LNCAP (cell line): ENCODE results near the gene OR6T1.

Experiments
- TF ChIP-seq, protein P1 (sequence below): fragments of 450-650 bp; IDR thresholded peaks from 2 replicates; pipeline ENCODE4 v1.5.1; 2017; ENCODE audit warnings: mild to moderate bottlenecking

OR6T1 gene

DNA sequence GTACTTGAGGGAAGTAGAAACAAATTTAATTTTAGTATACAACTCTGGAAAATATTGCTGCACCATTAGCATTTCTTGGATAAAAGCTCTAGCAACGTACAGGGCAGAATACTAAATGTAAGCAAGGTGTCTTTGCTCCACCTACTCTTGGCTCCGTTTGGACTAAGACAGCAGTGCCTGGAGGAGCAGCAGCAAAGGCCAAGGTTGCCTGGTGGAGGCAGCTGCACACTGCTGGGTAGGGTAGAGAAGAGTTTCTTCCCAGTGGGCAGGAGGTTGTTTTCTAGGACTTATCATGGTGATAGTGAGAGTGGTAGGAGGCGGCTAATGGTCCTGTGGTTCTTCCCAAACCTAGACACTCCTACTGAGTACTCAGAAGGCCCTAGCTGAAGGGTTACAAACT, 43.8 kb downstream of the OR6T1 start:
- TF ChIP-seq, protein P1, sequence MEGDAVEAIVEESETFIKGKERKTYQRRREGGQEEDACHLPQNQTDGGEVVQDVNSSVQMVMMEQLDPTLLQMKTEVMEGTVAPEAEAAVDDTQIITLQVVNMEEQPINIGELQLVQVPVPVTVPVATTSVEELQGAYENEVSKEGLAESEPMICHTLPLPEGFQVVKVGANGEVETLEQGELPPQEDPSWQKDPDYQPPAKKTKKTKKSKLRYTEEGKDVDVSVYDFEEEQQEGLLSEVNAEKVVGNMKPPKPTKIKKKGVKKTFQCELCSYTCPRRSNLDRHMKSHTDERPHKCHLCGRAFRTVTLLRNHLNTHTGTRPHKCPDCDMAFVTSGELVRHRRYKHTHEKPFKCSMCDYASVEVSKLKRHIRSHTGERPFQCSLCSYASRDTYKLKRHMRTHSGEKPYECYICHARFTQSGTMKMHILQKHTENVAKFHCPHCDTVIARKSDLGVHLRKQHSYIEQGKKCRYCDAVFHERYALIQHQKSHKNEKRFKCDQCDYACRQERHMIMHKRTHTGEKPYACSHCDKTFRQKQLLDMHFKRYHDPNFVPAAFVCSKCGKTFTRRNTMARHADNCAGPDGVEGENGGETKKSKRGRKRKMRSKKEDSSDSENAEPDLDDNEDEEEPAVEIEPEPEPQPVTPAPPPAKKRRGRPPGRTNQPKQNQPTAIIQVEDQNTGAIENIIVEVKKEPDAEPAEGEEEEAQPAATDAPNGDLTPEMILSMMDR, result no peak
